Endothelial cell of umbilical vein (primary cell): ENCODE results near the gene DPYD. TPM values are rescaled to one million over a fixed set of nuclear protein-coding genes. Genes with fewer than 3 reads are reported as not detected.

Experiments
- BruUV-seq: library from RNA; stranded (reverse); fragments of 400-500 nt; replicated peaks from 2 replicates; lab custom pipeline; 2021; lab: Mats Ljungman, UMichigan
- CTCF ChIA-PET: fragments of 300-600, 350-600 bp; sonication (Branson Sonifier 250); formaldehyde crosslinking; loops from one replicate; lab custom pipeline; 2021; ENCODE audit warnings: antibody characterized with exemption, inconsistent platforms; lab: Charles Lee
- POLR2A ChIA-PET: fragments of 300-600, 350-600 bp; sonication (Branson Sonifier 250); formaldehyde crosslinking; loops from one replicate; lab custom pipeline; 2021; ENCODE audit warnings: antibody characterized with exemption, inconsistent platforms; lab: Charles Lee
- DNase-seq: peaks from one replicate; pipeline ENCODE4 v3.0.0-alpha.2; 2011; ENCODE audit warnings: low read depth, low spot score
- FAIRE-seq: peaks from 2 replicates; lab custom pipeline; 2011; peaks lifted over from hg19 to GRCh38; lab: Jason Lieb, UNC
- H2AFZ ChIP-seq: 2 replicates; pipeline ENCODE4 v1.6.0; 2012; ENCODE audit warnings: low read depth, low read length, control low read depth, inconsistent platforms
- H3K27ac ChIP-seq: 2 replicates; pipeline ENCODE4 v1.5.1; 2011; ENCODE audit warnings: low read depth, mild to moderate bottlenecking, control low read depth, low read length, moderate library complexity; ENCODE audit not compliant: insufficient read depth
- H3K27me3 ChIP-seq, 2 experiments: 2 replicates each; pipeline versions ENCODE4 v1.6.0 to v1.6.1; 2011; ENCODE audit warnings: low read length in 2 of 2, mixed read lengths in 1 of 2; ENCODE audit not compliant: control insufficient read depth in 2 of 2, insufficient read depth in 2 of 2
- H3K36me3 ChIP-seq, 2 experiments: 2 replicates in 1 of 2; 3 replicates in 1 of 2; pipeline ENCODE4 v1.5.1; 2011; ENCODE audit warnings: low read length in 2 of 2, mild to moderate bottlenecking in 1 of 2, moderate library complexity in 1 of 2; ENCODE audit not compliant: control insufficient read depth in 2 of 2, insufficient read depth in 2 of 2; ENCODE audit errors: extremely low read depth in 1 of 2
- H3K4me1 ChIP-seq: 3 replicates; pipeline ENCODE4 v1.5.1; 2011; ENCODE audit warnings: mild to moderate bottlenecking, low read length; ENCODE audit not compliant: control insufficient read depth, insufficient read depth; ENCODE audit errors: extremely low read depth
- H3K4me2 ChIP-seq: 2 replicates; pipeline ENCODE4 v1.6.1; 2011; ENCODE audit warnings: low read length, control low read depth, mixed read lengths; ENCODE audit not compliant: insufficient read depth
- H3K4me3 ChIP-seq, 3 experiments: fragments of 200-600 bp in 1 of 3; sonication (generic), shearing (Covaris generic) in 1 of 3; replicated peaks in 1 of 3; 2 replicates each; pipeline ENCODE4 v1.5.1; 2011 to 2016; ENCODE audit warnings: control low read depth in 3 of 3, low read length in 3 of 3, mild to moderate bottlenecking in 2 of 3, inconsistent platforms in 1 of 3, low read depth in 1 of 3, moderate library complexity in 1 of 3; ENCODE audit not compliant: insufficient read depth in 1 of 3
- H3K79me2 ChIP-seq: 2 replicates; pipeline ENCODE4 v1.6.0; 2012; ENCODE audit warnings: low read length, inconsistent platforms; ENCODE audit not compliant: control insufficient read depth, insufficient read depth
- H3K9ac ChIP-seq: replicated peaks from 2 replicates; pipeline ENCODE3; 2011; ENCODE audit warnings: low read length, control low read depth; ENCODE audit not compliant: insufficient read depth; ENCODE audit errors: extremely low read depth
- H3K9me1 ChIP-seq: replicated peaks from 3 replicates; pipeline ENCODE4 v1.6.0; 2011; ENCODE audit warnings: mild to moderate bottlenecking, low read length; ENCODE audit not compliant: control insufficient read depth, insufficient read depth; ENCODE audit errors: extremely low read depth
- H3K9me3 ChIP-seq: replicated peaks from 2 replicates; pipeline ENCODE4 v1.5.1; 2012; ENCODE audit warnings: low read length, inconsistent platforms; ENCODE audit not compliant: control insufficient read depth, insufficient read depth
- H4K20me1 ChIP-seq: replicated peaks from 2 replicates; pipeline ENCODE3; 2011; ENCODE audit warnings: mild to moderate bottlenecking, low read length; ENCODE audit not compliant: control insufficient read depth, insufficient read depth; ENCODE audit errors: extremely low read depth
- FOS ChIP-seq: IDR thresholded peaks from 2 replicates; pipeline ENCODE4 v1.6.1; 2011; ENCODE audit warnings: mild to moderate bottlenecking, low read length, moderate library complexity, borderline replicate concordance; ENCODE audit not compliant: insufficient read depth
- POLR2A ChIP-seq: IDR thresholded peaks from 2 replicates; pipeline ENCODE4 v1.6.1; 2012; ENCODE audit warnings: low read depth, mild to moderate bottlenecking, control low read depth, low read length
- dilution Hi-C: fragments of 300-500 bp; cut with MboI; formaldehyde crosslinking; loops from one replicate; pipeline ENCODE4 v1.15.0; 2019; ENCODE audit warnings: low sequenced_read_pairs; ENCODE audit not compliant: extremely low pct_ligation_motif_present
- intact Hi-C: fragments of 100-400 bp; cut with micrococcal nuclease; formaldehyde crosslinking; loops from one replicate; pipeline ENCODE4 v1.10.0; 2022
- polyA plus RNA-seq, 4 experiments: library from polyadenylated mRNA; depleted of rRNA in 3 of 4; stranded (reverse) in 3 of 4; unstranded in 1 of 4; fragments of >200 nt; gene quantifications; 2 replicates each; pipeline versions ENCODE4 v1.2.1 to v1.2.3, GENCODE V29; 2011 to 2012; ENCODE audit warnings: missing spikeins in 1 of 4
- total RNA-seq: library from RNA; stranded (reverse); gene quantifications from 2 replicates; pipeline ENCODE4 v1.2.3, GENCODE V29; 2021

Gene DPYD
- total and polyA plus RNA-seq, 2 donors (not counting 3 experiments of a cell fraction or from before 2014, with no cell fraction given) = 4.6 to 15.1 TPM

DNA sequence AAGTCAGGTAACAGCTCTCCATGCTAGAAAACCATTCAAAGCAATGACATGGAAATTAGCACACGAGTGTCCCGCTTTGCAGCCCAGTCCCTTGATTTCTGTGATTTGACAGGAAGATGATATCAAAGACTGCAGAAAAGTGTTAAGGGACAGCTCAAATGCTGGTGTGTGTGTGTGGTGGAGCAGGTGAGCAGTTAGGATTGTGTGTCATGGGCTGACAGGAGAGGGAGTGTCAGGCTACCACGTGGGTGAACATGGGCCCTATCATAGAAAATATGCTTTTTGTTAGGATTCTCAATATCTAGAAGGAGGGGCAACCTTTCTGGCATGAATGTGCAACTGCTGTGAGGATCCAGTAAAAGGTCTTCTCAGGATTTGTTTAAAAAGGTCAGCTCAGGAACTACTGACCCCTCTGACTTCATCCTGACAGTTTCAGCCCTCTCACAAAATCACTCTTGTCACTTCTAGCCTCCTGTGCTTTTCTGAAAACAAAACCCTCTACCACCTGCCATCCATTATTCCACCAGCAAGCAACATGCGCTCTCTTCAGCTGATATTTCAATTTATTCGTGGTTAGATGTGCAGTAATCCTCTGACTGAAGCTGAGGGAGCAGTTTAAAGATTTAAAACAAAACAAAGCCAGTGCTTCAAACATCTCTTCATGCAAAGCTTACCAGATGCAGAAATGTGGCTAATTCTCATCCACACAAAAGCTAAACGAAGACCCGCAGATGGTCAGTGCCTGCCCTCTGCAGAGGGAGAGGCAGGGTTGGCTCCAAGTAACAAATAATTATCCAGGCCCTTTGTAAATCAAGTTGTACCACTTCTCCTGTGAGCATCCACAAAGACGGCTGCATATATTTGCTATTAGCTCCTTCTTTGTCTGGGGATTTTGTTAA is 801.3 kb downstream of the DPYD start:
- no peak for FAIRE-seq
- dilution Hi-C loops = no loop called here
- no TSS peak for BruUV-seq

DNA sequence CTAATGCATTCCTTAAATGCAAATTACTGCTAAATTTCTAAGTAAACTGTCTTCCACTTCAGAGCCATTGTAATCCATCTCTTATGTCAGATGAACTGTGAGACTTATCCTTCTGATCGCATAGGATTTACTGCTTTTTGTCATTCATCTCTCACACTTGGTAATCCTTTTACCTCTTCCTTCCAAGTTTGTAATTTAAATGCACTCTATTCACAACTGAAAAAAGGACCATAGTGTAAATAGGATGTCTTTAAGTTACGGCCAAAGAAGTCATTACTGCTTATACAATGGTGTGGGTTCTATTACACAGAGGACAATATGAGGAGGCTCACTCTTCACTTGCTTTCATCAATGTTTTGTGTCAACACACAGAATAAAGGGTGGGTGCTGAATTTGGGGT is 806.0 kb downstream of the DPYD start:
- Histone ChIP-seq H2AFZ (no peak overlapping the region), H3K9ac (no peak overlapping the region), H3K27me3 (no peaks in the 10 kb centered on the region), H3K4me2 (no peak overlapping the region), H4K20me1 (no peaks in the 10 kb centered on the region), H3K9me3 (no peaks in the 10 kb centered on the region), H3K79me2 (no peaks in the 10 kb centered on the region), H3K4me1 (no peaks in the 10 kb centered on the region), H3K36me3 (peaks cover 0 to 2% of the 10 kb centered on the region in 2 experiments), H3K9me1 (no peaks in the 10 kb centered on the region), H3K4me3 (no peak overlapping the region), H3K27ac (no peak overlapping the region)
- BruUV-seq = no TSS peak
- CTCF ChIA-PET = no interaction called here
- POLR2A ChIA-PET = no interaction called here
- dilution Hi-C loops = no loop called here
- TF ChIP-seq FOS = no peak
- intact Hi-C loops = no loop called here
- FAIRE-seq (no peak), DNase-seq (no peak)

More for the DNA sequence above, 801.3 kb downstream of the DPYD start:
- Histone ChIP-seq H3K4me2 (no peak overlapping the region), H3K27me3 (no peaks in the 10 kb centered on the region), H3K27ac (no peak overlapping the region), H2AFZ (no peak overlapping the region), H4K20me1 (no peaks in the 10 kb centered on the region), H3K36me3 (peaks cover 0 to 2% of the 10 kb centered on the region in 2 experiments), H3K79me2 (no peaks in the 10 kb centered on the region), H3K4me1 (no peaks in the 10 kb centered on the region), H3K9ac (no peak overlapping the region), H3K4me3 (no peak overlapping the region), H3K9me3 (no peaks in the 10 kb centered on the region), H3K9me1 (no peaks in the 10 kb centered on the region)
- DNase-seq = no peak
- CTCF ChIA-PET = interaction anchor here (0.6 to 2.6 kb wide), 3 partner anchors 11 to 1309 kb away, joined by 3 to 6 read pairs (median 6); no protein-coding TSS in a partner anchor
- POLR2A ChIA-PET = no interaction called here
- intact Hi-C loops = no loop called here
- TF ChIP-seq POLR2A = no peak
